Natural killer cell (primary cell): Measurements from ENCODE around the gene SOX13. TPM values are rescaled to one million over a fixed set of nuclear protein-coding genes. Genes with fewer than 3 reads are reported as not detected.

Experiments used
- ATAC-seq, 3 donors: fragments of 150-1000 bp in 2 of 3; fragments of 200-7000 bp in 1 of 3; cut with Tn5 transposase; 1 replicate in 1 of 3; 2 replicates in 2 of 3; pipeline ENCODE4 v1.10.0; 2021; ENCODE audit warnings: mild to moderate bottlenecking in 2 of 3, moderate library complexity in 2 of 3
- DNase-seq, 2 donors: peaks; one replicate each; pipeline versions ENCODE4 v3.0.0 to v3.0.0-alpha.2; 2013 to 2021; ENCODE audit warnings: mixed read lengths in 1 of 2
- H3K27ac ChIP-seq: one replicate; pipeline ENCODE4 v1.5.1; 2013; ENCODE audit warnings: mild to moderate bottlenecking, low read length
- H3K27me3 ChIP-seq: one replicate; pipeline ENCODE4 v1.6.1; 2013; ENCODE audit warnings: low read length; ENCODE audit not compliant: control insufficient read depth, insufficient read depth
- H3K36me3 ChIP-seq: one replicate; pipeline ENCODE4 v1.6.1; 2013; ENCODE audit warnings: low read length; ENCODE audit not compliant: control insufficient read depth, insufficient read depth
- H3K4me1 ChIP-seq: one replicate; pipeline ENCODE4 v1.6.1; 2013; ENCODE audit warnings: low read length; ENCODE audit not compliant: control insufficient read depth, insufficient read depth
- H3K4me3 ChIP-seq: one replicate; pipeline ENCODE4 v1.5.1; 2013; ENCODE audit warnings: low read length
- H3K9me3 ChIP-seq: one replicate; pipeline ENCODE4 v1.6.1; 2013; ENCODE audit warnings: low read length; ENCODE audit not compliant: control insufficient read depth, insufficient read depth
- H3K27ac Mint-ChIP-seq, 2 donors: one replicate each; pipeline ENCODE4 v1.8.0; 2022; ENCODE audit warnings: mild to moderate bottlenecking in 2 of 2, mixed read lengths in 2 of 2, moderate library complexity in 1 of 2
- H3K27me3 Mint-ChIP-seq, 2 donors: one replicate each; pipeline ENCODE4 v1.8.0; 2022; ENCODE audit warnings: low read depth in 2 of 2, mixed read lengths in 2 of 2
- H3K36me3 Mint-ChIP-seq: one replicate; pipeline ENCODE4 v1.8.0; 2022; ENCODE audit warnings: mixed read lengths
- H3K4me1 Mint-ChIP-seq, 2 donors: one replicate each; pipeline ENCODE4 v1.8.0; 2022; ENCODE audit warnings: mixed read lengths in 2 of 2
- H3K4me3 Mint-ChIP-seq: one replicate; pipeline ENCODE4 v1.8.0; 2022; ENCODE audit warnings: mild to moderate bottlenecking, moderate library complexity, mixed read lengths
- H3K9me3 Mint-ChIP-seq, 2 donors: one replicate each; pipeline ENCODE4 v1.8.0; 2022; ENCODE audit warnings: mixed read lengths in 2 of 2
- WGBS: methylation state at CpG from one replicate; pipeline ENCODE4 v1.1.7; 2013; ENCODE audit warnings: missing lambda C conversion rate; ENCODE audit not compliant: insufficient coverage; 5-methylcytosine and 5-hydroxymethylcytosine counted together
- intact Hi-C: fragments of 100-400 bp; cut with micrococcal nuclease; formaldehyde crosslinking; loops from one replicate; pipeline ENCODE4 v1.14.2; 2022
- total RNA-seq, 4 donors: library from RNA; stranded (reverse); fragments of 120-200 nt in 1 of 4; gene quantifications; one replicate each; pipeline versions ENCODE4 v1.2.3 to v1.2.4, GENCODE V29; 2013 to 2022
- TF ChIP-seq, protein P1 (sequence below): fragments of 200-600 bp; IDR thresholded peaks from one replicate; pipeline ENCODE4 v1.8.0; 2022; ENCODE audit warnings: antibody characterized with exemption

The SOX13 gene
- total RNA-seq, 3 donors from 2014 or later (not counting 1 experiment from before 2014, with no cell fraction given): 27.3 to 44.7 (median 41.4) TPM

- H3K27me3 Mint-ChIP-seq: no peaks in the 10 kb centered on the region
- no peak overlapping the region for H3K4me3 ChIP-seq
- H3K4me1 ChIP-seq: peaks cover 58% of the 10 kb centered on the region
- H3K27ac ChIP-seq: no peak overlapping the region
- intact Hi-C loops: no loop called here
- peak overlapping the region; percentile 42 to 97 for H3K27ac Mint-ChIP-seq
- WGBS: 90% methylated on average over 2 of the region's 2 CpGs
- H3K36me3 Mint-ChIP-seq: no peaks in the 10 kb centered on the region
- H3K4me1 Mint-ChIP-seq: peaks cover 39 to 56% of the 10 kb centered on the region in 2 donors
- ATAC-seq: no peak
- no peak overlapping the region for H3K4me3 Mint-ChIP-seq
- no peak for DNase-seq
- H3K9me3 ChIP-seq: no peaks in the 10 kb centered on the region
- no peaks in the 10 kb centered on the region for H3K27me3 ChIP-seq
- TF ChIP-seq, protein P1, sequence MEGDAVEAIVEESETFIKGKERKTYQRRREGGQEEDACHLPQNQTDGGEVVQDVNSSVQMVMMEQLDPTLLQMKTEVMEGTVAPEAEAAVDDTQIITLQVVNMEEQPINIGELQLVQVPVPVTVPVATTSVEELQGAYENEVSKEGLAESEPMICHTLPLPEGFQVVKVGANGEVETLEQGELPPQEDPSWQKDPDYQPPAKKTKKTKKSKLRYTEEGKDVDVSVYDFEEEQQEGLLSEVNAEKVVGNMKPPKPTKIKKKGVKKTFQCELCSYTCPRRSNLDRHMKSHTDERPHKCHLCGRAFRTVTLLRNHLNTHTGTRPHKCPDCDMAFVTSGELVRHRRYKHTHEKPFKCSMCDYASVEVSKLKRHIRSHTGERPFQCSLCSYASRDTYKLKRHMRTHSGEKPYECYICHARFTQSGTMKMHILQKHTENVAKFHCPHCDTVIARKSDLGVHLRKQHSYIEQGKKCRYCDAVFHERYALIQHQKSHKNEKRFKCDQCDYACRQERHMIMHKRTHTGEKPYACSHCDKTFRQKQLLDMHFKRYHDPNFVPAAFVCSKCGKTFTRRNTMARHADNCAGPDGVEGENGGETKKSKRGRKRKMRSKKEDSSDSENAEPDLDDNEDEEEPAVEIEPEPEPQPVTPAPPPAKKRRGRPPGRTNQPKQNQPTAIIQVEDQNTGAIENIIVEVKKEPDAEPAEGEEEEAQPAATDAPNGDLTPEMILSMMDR: no peak
- no peaks in the 10 kb centered on the region for H3K9me3 Mint-ChIP-seq
- no peaks in the 10 kb centered on the region for H3K36me3 ChIP-seq
These were observed 35.0 kb downstream of the SOX13 start for GRCh38 chr1:204107892-204108291.

GRCh38 chr1:204108312-204109141 lies 35.6 kb downstream of the SOX13 start:
- Mint-ChIP-seq H3K27me3 (no peaks in the 10 kb centered on the region), H3K27ac (peak overlapping the region; percentile 67 to 78), H3K4me3 (peak overlapping the region; percentile 13), H3K4me1 (peaks cover 32 to 56% of the 10 kb centered on the region in 2 donors), H3K9me3 (no peaks in the 10 kb centered on the region), H3K36me3 (no peaks in the 10 kb centered on the region)
- no peaks in the 10 kb centered on the region for H3K9me3 ChIP-seq
- no peaks in the 10 kb centered on the region for H3K36me3 ChIP-seq
- H3K27ac ChIP-seq: no peak overlapping the region
- no peak overlapping the region for H3K4me3 ChIP-seq
- 74% methylated on average over 21 of the region's 21 CpGs for WGBS
- DNase-seq (no peak), ATAC-seq (no peak)
- TF ChIP-seq, protein P1: no peak
- H3K4me1 ChIP-seq: peaks cover 52% of the 10 kb centered on the region
- intact Hi-C loops: no loop called here
- H3K27me3 ChIP-seq: no peaks in the 10 kb centered on the region

DNA sequence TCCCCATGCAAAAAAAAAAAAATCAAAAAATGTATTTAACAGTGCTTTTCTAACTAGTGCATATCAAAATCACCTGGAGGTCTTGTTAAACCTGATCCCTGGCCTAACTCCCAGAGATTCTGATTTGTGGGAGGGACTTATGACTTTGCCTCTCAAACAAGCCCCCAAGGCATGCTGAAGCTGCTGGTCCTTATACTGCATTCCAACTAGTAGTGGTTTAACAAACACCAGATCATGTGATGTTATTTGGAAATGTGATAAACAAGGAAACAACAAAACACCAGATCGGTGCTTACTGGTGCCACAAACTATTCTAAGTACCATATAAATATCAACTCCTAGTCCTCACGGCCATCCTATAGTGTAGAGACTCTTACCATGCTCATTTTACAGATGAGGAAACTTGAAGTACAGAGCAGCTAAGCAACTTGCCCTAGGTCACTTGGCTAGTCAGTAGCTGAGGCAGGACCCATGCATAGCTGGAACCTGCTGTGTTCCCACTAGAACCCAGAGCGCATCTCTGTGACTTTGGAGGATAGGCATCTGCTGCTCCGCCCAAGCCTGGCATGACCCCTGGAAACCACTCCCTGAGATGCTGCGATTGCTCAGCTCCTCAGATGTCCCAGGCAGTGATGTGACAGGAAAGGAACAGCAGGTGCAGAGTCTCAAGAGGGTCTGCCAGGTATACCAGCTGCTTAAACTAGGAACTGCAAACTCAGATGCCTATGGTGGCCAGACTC lies 38.1 kb downstream of the SOX13 start:
- Histone ChIP-seq H3K4me1 (peaks cover 36% of the 10 kb centered on the region), H3K27ac (no peak overlapping the region), H3K9me3 (no peaks in the 10 kb centered on the region), H3K27me3 (no peaks in the 10 kb centered on the region), H3K4me3 (no peak overlapping the region), H3K36me3 (no peaks in the 10 kb centered on the region)
- Mint-ChIP-seq H3K27me3 (no peaks in the 10 kb centered on the region), H3K9me3 (no peaks in the 10 kb centered on the region), H3K4me1 (peaks cover 26 to 44% of the 10 kb centered on the region in 2 donors), H3K36me3 (no peaks in the 10 kb centered on the region), H3K4me3 (no peak overlapping the region), H3K27ac (no peak overlapping the region)
- ATAC-seq: no peak
- intact Hi-C loops: no loop called here
- TF ChIP-seq, protein P1: no peak
- DNase-seq: no peak
- 93% methylated on average over 5 of the region's 5 CpGs for WGBS
